Astrocyte (in vitro differentiated cells and primary cell): ENCODE measurements around the gene TMEM94.

ENCODE experiments used
- EZH2 ChIP-seq: IDR thresholded peaks from 2 replicates; pipeline ENCODE4 v1.6.1; 2012; ENCODE audit warnings: mild to moderate bottlenecking, low read length, inconsistent platforms; ENCODE audit not compliant: insufficient read depth
- TF ChIP-seq, protein P1 (sequence below): IDR thresholded peaks from 2 replicates; pipeline ENCODE4 v1.5.1; 2011; ENCODE audit warnings: low read depth, mild to moderate bottlenecking, inconsistent platforms, low read length, moderate library complexity; ENCODE audit not compliant: insufficient read depth

DNA sequence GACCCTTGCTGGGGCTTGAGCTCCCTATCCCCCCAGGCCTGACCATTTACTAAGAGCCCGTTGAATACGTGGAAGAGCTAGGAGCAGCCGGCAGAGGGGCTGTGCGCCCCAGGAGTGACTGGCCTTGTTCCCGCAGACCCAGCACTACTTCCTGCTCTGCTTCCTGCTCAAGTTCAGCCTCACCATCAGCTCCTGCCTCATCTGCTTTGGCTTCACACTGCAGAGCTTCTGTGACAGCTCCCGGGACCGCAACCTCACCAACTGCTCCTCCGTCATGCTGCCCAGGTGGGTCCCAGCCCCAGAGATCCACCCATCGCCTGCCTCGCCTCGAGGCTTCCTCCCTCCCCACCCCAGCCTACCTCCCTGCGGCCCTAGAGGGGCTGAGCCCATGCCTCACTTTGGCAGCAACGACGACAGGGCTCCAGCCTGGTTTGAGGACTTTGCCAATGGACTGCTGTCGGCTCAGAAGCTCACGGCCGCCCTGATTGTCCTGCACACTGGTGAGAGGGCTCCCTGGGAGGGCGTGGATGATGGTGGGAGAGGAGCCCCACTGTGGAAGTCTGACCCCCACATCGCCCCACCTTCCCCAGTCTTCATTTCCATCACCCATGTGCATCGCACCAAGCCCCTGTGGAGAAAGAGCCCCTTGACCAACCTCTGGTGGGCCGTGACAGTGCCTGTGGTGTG is 41.7 kb downstream of the TMEM94 start:
- no peak for TF ChIP-seq EZH2
- TF ChIP-seq, protein P1, sequence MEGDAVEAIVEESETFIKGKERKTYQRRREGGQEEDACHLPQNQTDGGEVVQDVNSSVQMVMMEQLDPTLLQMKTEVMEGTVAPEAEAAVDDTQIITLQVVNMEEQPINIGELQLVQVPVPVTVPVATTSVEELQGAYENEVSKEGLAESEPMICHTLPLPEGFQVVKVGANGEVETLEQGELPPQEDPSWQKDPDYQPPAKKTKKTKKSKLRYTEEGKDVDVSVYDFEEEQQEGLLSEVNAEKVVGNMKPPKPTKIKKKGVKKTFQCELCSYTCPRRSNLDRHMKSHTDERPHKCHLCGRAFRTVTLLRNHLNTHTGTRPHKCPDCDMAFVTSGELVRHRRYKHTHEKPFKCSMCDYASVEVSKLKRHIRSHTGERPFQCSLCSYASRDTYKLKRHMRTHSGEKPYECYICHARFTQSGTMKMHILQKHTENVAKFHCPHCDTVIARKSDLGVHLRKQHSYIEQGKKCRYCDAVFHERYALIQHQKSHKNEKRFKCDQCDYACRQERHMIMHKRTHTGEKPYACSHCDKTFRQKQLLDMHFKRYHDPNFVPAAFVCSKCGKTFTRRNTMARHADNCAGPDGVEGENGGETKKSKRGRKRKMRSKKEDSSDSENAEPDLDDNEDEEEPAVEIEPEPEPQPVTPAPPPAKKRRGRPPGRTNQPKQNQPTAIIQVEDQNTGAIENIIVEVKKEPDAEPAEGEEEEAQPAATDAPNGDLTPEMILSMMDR = no peak
